ENCODE measurements around the gene PSMB10.
A peak's percentile ranks its signal among the peaks of the same experiment; 100 is the strongest.

The PSMB10 gene

GRCh38 chr16:67923414-67924116 is 13.1 kb downstream of the PSMB10 start:
- no peak for DNase-seq (ENCODE audit: low spot score)
- no peak for TF ChIP-seq CTCF (IDR thresholded peaks at IDR 0.05)
- no peak overlapping the region for H3K4me3 ChIP-seq
- no peak overlapping the region for H3K27ac ChIP-seq

- H3K27ac ChIP-seq, result no peak overlapping the region
- H3K4me3 ChIP-seq, result no peak overlapping the region
- no peak for TF ChIP-seq CTCF (IDR thresholded peaks at IDR 0.05)
- no peak for DNase-seq (ENCODE audit: low spot score)
These were observed 13.9 kb downstream of the PSMB10 start for GRCh38 chr16:67922740-67923139.

- TF ChIP-seq CTCF (IDR thresholded peaks at IDR 0.05), result no peak
- H3K4me3 ChIP-seq, result no peak overlapping the region
- no peak for DNase-seq (ENCODE audit: low spot score)
- H3K27ac ChIP-seq, result no peak overlapping the region
These were observed 14.4 kb downstream of the PSMB10 start for GRCh38 chr16:67922221-67922620.

- Histone ChIP-seq H3K27ac (no peak overlapping the region), H3K4me3 (no peak overlapping the region)
- no peak for TF ChIP-seq CTCF (IDR thresholded peaks at IDR 0.05)
- DNase-seq (ENCODE audit: low spot score), result no peak
These were observed 16.9 kb downstream of the PSMB10 start for GRCh38 chr16:67919622-67920221.

GRCh38 chr16:67917852-67918236 is 18.8 kb downstream of the PSMB10 start:
- no peak for TF ChIP-seq CTCF (IDR thresholded peaks at IDR 0.05)
- no peak overlapping the region for H3K4me3 ChIP-seq
- DNase-seq (ENCODE audit: low spot score), result no peak
- H3K27ac ChIP-seq, result peak overlapping the region; percentile 14 to 56

- Histone ChIP-seq H3K27ac (peak overlapping the region; percentile 14 to 56), H3K4me3 (no peak overlapping the region)
- DNase-seq (ENCODE audit: low spot score), result no peak
- TF ChIP-seq CTCF (IDR thresholded peaks at IDR 0.05), result no peak
These were observed 19.4 kb downstream of the PSMB10 start for GRCh38 chr16:67917140-67917851.

Measured in coronary artery (tissue), 2 donors.